ENCODE data around the gene ADNP2.

The ADNP2 gene

GRCh38 chr18:80077873-80078272, 31.2 kb upstream of the ADNP2 start:
- Mint-ChIP-seq H3K27ac (no peak overlapping the region), H3K4me1 (no peaks in the 10 kb centered on the region), H3K27me3 (ENCODE audit: low read depth) (no peaks in the 10 kb centered on the region), H3K9me3 (peaks cover 14% of the 10 kb centered on the region), H3K36me3 (ENCODE audit: low read depth) (peaks cover 25% of the 10 kb centered on the region), H3K4me3 (no peak overlapping the region)
- TF ChIP-seq, protein P1, sequence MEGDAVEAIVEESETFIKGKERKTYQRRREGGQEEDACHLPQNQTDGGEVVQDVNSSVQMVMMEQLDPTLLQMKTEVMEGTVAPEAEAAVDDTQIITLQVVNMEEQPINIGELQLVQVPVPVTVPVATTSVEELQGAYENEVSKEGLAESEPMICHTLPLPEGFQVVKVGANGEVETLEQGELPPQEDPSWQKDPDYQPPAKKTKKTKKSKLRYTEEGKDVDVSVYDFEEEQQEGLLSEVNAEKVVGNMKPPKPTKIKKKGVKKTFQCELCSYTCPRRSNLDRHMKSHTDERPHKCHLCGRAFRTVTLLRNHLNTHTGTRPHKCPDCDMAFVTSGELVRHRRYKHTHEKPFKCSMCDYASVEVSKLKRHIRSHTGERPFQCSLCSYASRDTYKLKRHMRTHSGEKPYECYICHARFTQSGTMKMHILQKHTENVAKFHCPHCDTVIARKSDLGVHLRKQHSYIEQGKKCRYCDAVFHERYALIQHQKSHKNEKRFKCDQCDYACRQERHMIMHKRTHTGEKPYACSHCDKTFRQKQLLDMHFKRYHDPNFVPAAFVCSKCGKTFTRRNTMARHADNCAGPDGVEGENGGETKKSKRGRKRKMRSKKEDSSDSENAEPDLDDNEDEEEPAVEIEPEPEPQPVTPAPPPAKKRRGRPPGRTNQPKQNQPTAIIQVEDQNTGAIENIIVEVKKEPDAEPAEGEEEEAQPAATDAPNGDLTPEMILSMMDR (IDR thresholded peaks at IDR 0.05; ENCODE audit: unreplicated experiment in 3 of 3): no peak

GRCh38 chr18:80086281-80086680, 22.8 kb upstream of the ADNP2 start:
- TF ChIP-seq, protein P1 (IDR thresholded peaks at IDR 0.05; ENCODE audit: unreplicated experiment in 3 of 3): no peak
- H3K9me3 Mint-ChIP-seq: peaks cover 50% of the 10 kb centered on the region
- H3K4me3 Mint-ChIP-seq: no peak overlapping the region
- peaks cover 3% of the 10 kb centered on the region for H3K27me3 Mint-ChIP-seq (ENCODE audit: low read depth)
- H3K27ac Mint-ChIP-seq: no peak overlapping the region
- no peaks in the 10 kb centered on the region for H3K4me1 Mint-ChIP-seq
- H3K36me3 Mint-ChIP-seq (ENCODE audit: low read depth): peaks cover 6% of the 10 kb centered on the region

DNA sequence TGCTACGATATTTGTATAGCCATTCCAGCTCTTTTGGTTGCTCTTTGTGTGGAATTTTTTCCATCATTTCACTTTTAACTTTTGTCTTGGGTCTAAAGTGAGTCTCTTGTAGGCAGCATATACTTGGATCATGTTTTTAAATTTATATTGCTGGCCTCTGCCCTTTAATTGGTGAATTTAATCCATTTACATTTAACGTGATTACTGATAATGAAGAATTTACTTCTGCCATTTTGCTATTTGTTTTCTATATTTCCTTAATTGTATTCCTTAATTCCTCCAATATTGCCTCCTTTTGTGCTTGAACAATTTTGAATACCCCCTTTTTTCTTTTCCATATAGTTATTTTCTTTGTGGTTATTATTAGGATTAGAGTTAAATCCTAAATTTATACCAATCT, 21.0 kb upstream of the ADNP2 start:
- TF ChIP-seq, protein P1 (IDR thresholded peaks at IDR 0.05; ENCODE audit: unreplicated experiment in 3 of 3): no peak
- Mint-ChIP-seq H3K4me1 (no peaks in the 10 kb centered on the region), H3K4me3 (no peak overlapping the region), H3K9me3 (peaks cover 55% of the 10 kb centered on the region), H3K27ac (no peak overlapping the region), H3K27me3 (ENCODE audit: low read depth) (peaks cover 3% of the 10 kb centered on the region), H3K36me3 (ENCODE audit: low read depth) (peaks cover 6% of the 10 kb centered on the region)

GRCh38 chr18:80088823-80089222, 20.2 kb upstream of the ADNP2 start:
- H3K27me3 Mint-ChIP-seq (ENCODE audit: low read depth): peaks cover 3% of the 10 kb centered on the region
- no peaks in the 10 kb centered on the region for H3K4me1 Mint-ChIP-seq
- H3K9me3 Mint-ChIP-seq: peaks cover 55% of the 10 kb centered on the region
- TF ChIP-seq, protein P1 (IDR thresholded peaks at IDR 0.05; ENCODE audit: unreplicated experiment in 3 of 3): no peak
- H3K4me3 Mint-ChIP-seq: no peak overlapping the region
- H3K36me3 Mint-ChIP-seq (ENCODE audit: low read depth): peaks cover 6% of the 10 kb centered on the region
- H3K27ac Mint-ChIP-seq: no peak overlapping the region

GRCh38 chr18:80095414-80095813, 13.6 kb upstream of the ADNP2 start:
- no peaks in the 10 kb centered on the region for H3K36me3 Mint-ChIP-seq (ENCODE audit: low read depth)
- H3K4me3 Mint-ChIP-seq: no peak overlapping the region
- TF ChIP-seq, protein P1 (IDR thresholded peaks at IDR 0.05; ENCODE audit: unreplicated experiment in 3 of 3): no peak
- no peaks in the 10 kb centered on the region for H3K4me1 Mint-ChIP-seq
- peaks cover 15% of the 10 kb centered on the region for H3K9me3 Mint-ChIP-seq
- peaks cover 3% of the 10 kb centered on the region for H3K27me3 Mint-ChIP-seq (ENCODE audit: low read depth)
- no peak overlapping the region for H3K27ac Mint-ChIP-seq

GRCh38 chr18:80096032-80096565, 13.0 kb upstream of the ADNP2 start:
- TF ChIP-seq, protein P1 (IDR thresholded peaks at IDR 0.05; ENCODE audit: unreplicated experiment in 3 of 3): no peak
- H3K4me1 Mint-ChIP-seq: no peaks in the 10 kb centered on the region
- H3K36me3 Mint-ChIP-seq (ENCODE audit: low read depth): no peaks in the 10 kb centered on the region
- peaks cover 10% of the 10 kb centered on the region for H3K9me3 Mint-ChIP-seq
- H3K4me3 Mint-ChIP-seq: no peak overlapping the region
- H3K27me3 Mint-ChIP-seq (ENCODE audit: low read depth): no peaks in the 10 kb centered on the region
- H3K27ac Mint-ChIP-seq: no peak overlapping the region

Measured in nephron (organoid).